ENCODE data around the gene IFT20.

The IFT20 gene

GRCh38 chr17:28335201-28335958 lies at the start of gene IFT20, which contains the start of gene TNFAIP1:
TSS of gene IFT20 (minus strand) at chr17:28335472. CDS start at chr17:28331985, 3,487 bp downstream.
TSS of gene TNFAIP1 (plus strand) at chr17:28335761. CDS start at chr17:28339522, 3,761 bp downstream.
- DNase-seq = peak; percentile 100

- DNase-seq = no peak
These were observed 49.7 kb upstream of the IFT20 start for GRCh38 chr17:28385037-28385400.

- no peak for DNase-seq
These were observed 49.2 kb upstream of the IFT20 start for GRCh38 chr17:28384281-28385036.

- no peak for DNase-seq
These were observed 46.0 kb upstream of the IFT20 start for GRCh38 chr17:28381141-28381825.

- no peak for DNase-seq
These were observed 44.8 kb upstream of the IFT20 start for GRCh38 chr17:28379814-28380801.

GRCh38 chr17:28372945-28373274 lies 37.6 kb upstream of the IFT20 start:
- DNase-seq = no peak

GRCh38 chr17:28372203-28372944 lies 37.1 kb upstream of the IFT20 start:
- no peak for DNase-seq

GRCh38 chr17:28371245-28372202 lies 36.3 kb upstream of the IFT20 start, which contains the start of gene SARM1:
TSS of gene SARM1 (plus strand) at chr17:28371694. CDS start at chr17:28372033, 339 bp downstream.
- DNase-seq = peak; percentile 88

GRCh38 chr17:28370744-28371103 lies 35.5 kb upstream of the IFT20 start:
- no peak for DNase-seq

GRCh38 chr17:28370035-28370743 lies 34.9 kb upstream of the IFT20 start, which contains the start of gene VTN:
TSS of gene VTN (minus strand) at chr17:28370307. CDS start at chr17:28370203, 104 bp downstream.
- DNase-seq = no peak

- no peak for DNase-seq
These were observed 34.4 kb upstream of the IFT20 start for GRCh38 chr17:28369684-28370034.

GRCh38 chr17:28368915-28369683 lies 33.8 kb upstream of the IFT20 start:
- no peak for DNase-seq

GRCh38 chr17:28368306-28368831 lies 33.1 kb upstream of the IFT20 start:
- DNase-seq = no peak

GRCh38 chr17:28367641-28368305 lies 32.5 kb upstream of the IFT20 start:
- no peak for DNase-seq

GRCh38 chr17:28366605-28367004 lies 31.3 kb upstream of the IFT20 start:
- DNase-seq = no peak

- DNase-seq = no peak
These were observed 30.2 kb upstream of the IFT20 start for GRCh38 chr17:28365487-28365886.

GRCh38 chr17:28364665-28365363 lies 29.5 kb upstream of the IFT20 start, which contains the start of gene SEBOX:
TSS of gene SEBOX (minus strand) at chr17:28365199. CDS start at chr17:28365151, 48 bp downstream.
- no peak for DNase-seq
